NCI-H345 (cell line): ENCODE results near the gene RTKN.
"Not testable (repeated sequence)": the region's sequence is repeated elsewhere in the genome, so short reads cannot be mapped to it uniquely, and the experiment has no call there.

Experiments
- DNase-seq: peaks from one replicate; lab custom pipeline; 2025; lab: John Stamatoyannopoulos, UW

Gene RTKN

DNA sequence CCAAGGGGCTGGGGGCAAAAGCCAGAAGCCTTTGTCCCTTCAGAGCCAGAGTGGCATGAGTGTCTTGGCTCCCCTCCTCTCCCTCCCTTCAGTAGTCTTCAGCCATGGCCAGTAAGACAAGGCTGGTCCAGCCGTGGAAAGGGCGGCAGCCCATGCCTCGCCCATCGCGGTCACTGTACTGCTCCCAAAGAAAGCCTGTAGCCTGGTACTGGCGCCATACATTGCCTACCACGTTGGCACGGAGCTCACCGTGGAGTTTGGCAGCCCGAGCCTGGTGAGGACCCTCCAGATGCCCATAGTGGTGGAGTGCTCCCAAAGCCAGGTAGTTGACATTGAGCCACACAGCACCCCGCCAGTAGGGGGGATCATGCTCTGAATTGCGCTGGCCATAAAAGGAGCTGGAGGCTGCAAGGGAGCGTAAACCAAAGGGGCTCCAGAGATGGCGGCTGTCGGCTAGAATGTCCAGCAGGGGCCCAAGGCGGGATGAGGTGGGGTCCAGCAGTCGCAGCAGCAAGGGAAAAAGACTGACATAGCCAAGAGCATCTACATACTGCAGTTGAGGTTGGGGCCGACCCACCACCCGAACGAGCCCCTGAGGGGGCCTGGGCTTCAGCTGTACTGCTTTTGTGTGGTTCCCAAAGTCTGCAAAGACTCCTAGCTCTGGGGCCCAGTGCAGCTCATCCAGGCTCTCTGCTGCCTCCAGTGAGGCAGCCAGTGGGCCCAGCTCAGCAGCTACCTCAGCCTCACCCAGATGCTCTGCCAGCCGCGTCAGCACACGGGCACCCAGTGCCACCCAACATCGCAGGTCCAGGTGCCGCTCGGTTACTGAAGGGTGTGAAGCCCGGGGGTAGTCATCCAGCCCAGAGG, 19.7 kb upstream of the RTKN start:
- no peak for DNase-seq

DNA sequence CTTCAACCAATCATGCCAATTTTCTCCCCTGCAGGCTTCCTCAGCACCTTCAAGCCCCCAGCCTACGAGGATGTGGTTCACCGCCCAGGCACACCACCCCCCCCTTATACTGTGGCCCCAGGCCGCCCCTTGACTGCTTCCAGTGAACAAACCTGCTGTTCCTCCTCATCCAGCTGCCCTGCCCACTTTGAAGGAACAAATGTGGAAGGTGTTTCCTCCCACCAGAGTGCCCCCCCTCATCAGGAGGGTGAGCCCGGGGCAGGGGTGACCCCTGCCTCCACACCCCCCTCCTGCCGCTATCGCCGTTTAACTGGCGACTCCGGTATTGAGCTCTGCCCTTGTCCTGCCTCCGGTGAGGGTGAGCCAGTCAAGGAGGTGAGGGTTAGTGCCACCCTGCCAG, 18.4 kb upstream of the RTKN start:
- not testable (repeated sequence) for DNase-seq

DNA sequence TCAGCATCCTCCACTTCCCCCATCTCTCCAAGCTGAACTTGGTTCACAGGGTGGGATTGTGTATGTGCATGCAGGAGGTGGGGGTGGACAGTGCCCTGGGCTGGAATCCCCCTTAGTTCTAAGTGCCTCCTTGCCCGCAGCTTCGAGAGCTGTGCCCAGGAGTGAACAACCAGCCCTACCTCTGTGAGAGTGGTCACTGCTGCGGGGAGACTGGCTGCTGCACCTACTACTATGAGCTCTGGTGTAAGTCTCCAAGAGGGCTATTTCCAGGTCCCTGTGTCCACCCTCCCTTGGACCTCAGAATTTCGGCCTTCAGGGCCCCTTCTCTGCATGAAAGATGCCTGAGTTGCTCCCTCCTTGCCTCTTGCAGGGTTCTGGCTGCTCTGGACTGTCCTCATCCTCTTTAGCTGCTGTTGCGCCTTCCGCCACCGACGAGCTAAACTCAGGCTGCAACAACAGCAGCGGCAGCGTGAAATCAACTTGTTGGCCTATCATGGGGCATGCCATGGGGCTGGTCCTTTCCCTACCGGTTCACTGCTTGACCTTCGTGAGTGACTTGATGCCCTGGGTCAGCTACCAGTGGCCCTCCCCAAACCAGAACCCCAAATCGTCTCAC, 17.9 kb upstream of the RTKN start:
- DNase-seq: not testable (repeated sequence)

DNA sequence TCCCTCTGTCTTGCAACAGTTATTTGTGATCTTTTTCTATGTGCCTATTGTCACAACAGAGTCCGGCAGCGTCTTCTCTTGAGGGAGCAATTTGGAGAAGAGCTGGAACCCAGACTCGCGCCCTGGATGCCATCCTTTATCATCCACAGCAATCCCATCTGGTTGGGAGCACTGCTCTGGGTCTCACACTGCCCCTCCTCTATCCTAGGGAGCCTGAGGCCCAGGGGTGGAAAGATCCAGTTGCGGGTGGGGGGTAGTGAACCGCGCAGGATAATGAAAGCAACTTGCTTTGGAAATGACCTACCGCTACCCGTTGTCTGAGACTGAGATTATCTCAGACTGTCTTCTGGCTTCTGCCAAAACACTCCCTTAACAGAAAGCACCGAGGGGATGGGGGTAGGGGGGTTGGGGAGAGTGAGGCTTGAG, 17.2 kb upstream of the RTKN start:
- DNase-seq: no peak

DNA sequence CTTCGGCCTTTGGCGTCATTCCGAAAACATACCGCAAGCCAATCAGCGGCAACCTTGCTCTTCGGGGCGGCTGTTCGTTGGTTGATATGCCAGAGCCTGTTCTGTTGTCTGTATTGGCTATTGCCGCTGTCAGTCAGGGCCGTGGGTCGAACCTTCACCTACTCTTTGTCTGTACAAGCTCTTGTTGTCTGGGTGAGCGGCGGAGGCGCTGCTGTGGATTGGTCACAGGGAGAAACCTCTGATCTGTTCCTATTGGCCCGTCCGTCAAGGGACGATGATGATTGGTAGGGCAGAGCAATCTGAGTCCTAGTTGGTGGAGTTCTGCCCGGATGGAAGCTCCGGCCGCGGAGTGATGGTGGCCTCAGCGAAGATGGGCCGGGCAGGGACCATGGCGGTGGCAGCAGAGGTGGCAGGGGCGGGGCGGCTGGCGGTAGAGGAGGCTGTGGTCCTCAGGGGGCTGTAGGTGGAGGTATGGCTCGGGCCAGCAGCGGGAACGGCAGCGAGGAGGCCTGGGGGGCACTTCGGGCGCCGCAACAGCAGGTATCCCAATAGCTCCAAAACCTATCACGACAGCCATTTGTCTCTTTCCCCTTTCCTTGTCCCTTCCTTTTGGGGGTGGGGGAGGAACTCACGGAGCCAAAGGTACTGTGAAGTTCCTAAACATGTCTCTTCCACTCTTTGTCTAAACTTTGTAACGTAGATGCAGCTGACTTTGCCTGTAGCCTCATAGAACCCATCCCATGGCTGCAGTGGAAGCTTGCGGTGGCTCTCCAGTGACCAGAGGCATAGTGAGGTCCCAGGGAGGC, 16.6 kb upstream of the RTKN start, which contains the start of gene WBP1:
Gene WBP1, plus strand, starts transcription at position 307 of the 806 bp plus-strand sequence. Its CDS starts 165 bp downstream, at position 472.
- peak; percentile 100 for DNase-seq

DNA sequence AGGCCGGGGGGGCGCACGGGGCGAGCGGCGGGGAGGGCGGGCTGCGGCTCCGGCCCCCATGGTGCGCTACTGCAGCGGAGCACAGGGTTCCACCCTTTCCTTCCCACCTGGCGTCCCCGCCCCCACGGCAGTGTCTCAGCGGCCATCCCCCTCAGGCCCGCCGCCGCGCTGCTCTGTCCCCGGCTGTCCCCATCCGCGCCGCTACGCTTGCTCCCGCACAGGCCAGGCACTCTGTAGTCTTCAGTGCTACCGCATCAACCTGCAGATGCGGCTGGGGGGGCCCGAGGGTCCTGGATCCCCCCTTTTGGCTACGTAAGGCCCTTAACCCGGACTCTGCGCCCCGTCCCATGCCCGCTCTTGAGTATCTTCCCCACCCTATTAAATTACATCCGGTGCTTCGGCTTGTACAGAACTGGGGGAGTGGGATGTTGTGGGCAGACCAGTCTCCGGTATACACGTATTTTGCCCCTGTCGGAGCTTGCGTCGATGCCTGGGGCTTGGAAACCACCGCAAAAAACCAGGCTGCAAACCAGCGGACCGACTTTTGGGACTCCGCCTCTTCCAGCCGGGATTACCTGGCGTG, 15.9 kb upstream of the RTKN start:
- peak; percentile 86 for DNase-seq

DNA sequence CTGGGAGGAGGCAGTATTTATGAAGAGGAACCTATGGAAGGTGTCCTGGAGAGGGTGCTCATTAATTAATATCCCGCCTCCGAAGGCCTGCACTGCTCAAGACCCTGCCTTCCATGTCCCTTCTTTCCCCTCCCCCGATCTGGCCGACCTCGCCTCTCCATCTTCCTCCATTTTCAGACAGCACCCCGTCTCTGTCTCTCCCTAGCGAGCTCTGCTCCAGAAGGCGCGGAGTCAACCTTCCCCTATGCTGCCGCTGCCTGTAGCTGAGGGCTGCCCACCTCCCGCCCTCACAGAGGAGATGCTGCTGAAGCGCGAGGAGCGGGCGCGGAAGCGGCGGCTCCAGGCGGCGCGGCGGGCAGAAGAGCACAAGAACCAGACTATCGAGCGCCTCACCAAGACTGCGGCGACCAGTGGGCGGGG, 15.4 kb upstream of the RTKN start:
- DNase-seq: no peak

DNA sequence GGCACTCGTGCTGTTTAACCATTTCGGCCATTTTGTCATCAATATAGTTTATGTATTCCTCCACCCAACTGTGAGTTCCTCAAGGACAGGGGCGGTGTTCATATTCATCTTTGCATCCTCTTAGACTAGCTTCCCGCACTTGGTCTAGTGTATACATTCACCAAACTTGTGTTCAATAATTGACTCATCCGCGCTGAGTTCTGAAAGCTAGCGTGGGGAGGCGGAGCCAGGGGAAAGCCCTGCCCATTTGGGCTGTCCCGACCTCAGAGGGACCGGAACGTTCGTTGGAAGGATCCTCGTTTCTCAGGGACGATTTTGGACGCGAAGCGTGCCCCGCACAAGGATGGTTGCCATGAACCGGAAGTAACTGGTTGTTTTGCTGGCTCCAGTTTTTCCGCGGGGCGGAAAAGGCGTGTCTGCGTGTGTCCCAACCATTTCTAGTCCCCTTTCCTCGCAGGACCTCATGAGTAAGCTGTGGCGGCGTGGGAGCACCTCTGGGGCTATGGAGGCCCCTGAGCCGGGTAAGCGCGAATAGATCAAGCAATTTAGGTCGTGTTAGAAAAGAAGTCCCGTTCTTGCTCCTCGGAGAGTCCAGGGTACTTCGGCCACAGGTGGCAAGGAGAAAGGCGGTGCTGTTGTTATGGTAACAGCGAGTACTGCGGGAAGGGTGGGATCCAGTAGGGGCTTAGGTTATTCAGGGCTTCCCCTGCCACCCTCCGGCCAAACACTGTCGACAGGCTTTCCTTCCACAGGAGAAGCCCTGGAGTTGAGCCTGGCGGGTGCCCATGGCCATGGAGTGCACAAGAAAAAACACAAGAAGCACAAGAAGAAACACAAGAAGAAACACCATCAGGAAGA, 13.1 kb upstream of the RTKN start, which contains the start of gene INO80B:
Gene INO80B, plus strand, starts transcription at position 434 of the 858 bp plus-strand sequence. Its CDS starts 30 bp downstream, at position 464.
- peak; percentile 98 for DNase-seq

DNA sequence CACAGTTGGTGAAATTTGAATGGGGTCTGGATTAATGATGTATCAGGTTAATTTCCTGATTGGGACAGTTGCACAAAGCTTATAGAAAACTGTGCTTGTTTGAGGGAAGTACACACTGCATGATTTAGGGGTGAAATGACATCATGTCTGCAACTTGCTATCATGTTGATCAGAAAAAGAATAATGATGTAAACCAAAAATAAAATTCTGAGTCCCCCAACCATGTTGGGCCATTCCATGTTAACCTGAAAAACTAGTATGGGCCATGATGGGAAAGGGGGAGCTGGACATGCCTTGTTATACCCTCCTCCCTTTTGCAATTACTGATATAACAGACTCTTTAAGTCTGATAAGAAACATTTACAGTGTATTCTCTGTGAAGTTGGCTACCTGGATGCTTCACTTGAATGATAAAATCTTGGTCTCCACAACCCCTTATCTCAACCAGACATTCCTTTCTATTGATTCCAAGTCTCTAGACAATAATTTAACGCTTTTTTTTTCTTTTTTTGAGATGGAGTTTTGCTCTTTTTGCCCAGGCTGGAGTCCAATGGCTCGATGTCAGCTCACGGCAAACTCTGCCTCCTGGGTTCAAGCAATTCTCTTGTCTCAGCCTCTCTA, 8.9 kb upstream of the RTKN start:
- DNase-seq: no peak

DNA sequence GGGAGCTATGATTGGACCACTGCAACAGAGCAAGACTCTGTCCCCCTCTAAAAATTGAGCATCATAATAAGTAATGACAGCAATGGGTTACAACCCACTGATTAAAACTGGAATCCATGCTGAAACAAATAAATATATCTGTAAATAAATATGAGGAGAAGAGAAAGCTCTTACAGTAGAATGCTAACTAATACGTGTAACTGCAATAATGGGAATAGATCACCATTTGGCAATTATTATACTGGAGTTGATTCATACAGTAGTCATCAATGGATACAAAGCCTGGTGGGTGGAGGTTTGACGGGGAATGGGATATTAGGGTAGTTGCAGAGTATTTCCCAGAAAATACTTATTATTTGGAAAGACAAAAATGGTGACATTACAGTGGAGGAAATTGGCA, 7.0 kb upstream of the RTKN start:
- DNase-seq: no peak

DNA sequence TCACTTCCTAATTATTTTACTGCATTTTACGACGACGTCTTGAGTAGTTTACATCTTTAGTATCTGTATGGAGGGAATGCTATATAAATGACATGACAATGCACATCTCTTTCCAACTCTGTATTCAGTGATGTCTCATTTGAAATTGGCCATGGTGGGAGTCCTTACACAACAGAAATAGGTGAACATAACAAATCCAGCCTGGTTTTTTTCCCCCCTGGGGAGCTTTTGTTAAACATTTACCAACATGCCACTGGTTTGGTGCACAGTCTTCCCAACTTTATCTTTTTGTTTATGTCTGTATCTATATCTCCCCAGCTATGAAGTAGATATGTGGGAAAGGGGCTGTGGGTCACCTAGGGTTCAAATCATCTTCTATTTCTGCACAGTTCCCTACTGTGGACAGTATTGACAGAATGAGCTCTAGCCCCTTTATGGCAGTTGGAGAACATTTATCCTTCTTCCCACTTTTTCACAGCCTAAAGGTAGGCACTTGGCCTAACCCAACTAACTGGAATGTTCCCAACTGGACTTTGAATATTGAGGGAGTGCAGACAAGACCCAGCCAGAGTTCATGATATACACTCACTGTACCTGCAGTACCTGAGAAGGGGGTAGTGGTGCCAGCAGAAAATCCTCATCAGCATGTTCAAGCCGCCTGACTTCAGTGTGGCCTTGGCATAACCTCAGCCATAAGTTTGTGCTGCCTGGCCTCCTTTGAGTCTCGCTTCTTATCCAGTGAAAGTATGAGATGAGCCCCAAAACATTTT, 5.7 kb upstream of the RTKN start:
- DNase-seq: no peak

DNA sequence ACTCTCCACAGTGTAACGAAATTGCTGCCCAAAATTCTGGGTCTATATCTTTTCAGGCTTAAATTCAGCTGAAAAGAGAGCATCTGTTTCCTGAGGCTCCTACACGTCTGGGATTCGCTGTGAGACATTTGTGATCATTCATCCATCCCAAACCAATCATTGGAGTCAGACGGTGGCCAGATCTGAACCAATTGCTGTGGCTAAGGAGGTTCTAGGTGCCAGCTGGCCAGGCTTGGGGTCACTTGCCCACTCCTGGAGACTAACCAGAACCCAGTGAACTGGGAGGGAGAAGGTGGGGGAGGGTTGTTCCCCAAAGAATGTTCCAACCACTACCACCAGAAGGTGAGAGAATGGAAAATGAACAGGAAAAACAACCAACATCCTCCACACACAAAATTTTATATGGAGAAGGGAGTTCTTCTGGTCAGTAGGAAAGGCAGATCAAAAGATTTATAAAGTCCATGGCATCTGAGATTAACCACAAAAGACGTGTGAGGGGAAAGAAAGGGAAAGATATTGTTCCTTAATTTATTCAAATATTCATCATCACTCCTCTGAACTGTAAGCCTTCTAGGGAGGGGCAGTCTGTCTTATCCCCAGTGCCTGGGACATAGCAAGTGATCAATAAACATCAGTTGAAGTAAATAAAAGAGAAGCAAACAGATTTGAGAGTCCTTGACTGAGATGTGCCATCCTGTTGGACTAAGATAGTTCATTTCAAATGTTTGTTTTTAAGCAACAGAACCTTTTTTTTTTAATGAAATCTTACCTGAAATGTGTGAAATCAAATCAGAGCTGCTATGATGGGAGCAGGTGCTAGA, 3.0 kb upstream of the RTKN start:
- no peak for DNase-seq

DNA sequence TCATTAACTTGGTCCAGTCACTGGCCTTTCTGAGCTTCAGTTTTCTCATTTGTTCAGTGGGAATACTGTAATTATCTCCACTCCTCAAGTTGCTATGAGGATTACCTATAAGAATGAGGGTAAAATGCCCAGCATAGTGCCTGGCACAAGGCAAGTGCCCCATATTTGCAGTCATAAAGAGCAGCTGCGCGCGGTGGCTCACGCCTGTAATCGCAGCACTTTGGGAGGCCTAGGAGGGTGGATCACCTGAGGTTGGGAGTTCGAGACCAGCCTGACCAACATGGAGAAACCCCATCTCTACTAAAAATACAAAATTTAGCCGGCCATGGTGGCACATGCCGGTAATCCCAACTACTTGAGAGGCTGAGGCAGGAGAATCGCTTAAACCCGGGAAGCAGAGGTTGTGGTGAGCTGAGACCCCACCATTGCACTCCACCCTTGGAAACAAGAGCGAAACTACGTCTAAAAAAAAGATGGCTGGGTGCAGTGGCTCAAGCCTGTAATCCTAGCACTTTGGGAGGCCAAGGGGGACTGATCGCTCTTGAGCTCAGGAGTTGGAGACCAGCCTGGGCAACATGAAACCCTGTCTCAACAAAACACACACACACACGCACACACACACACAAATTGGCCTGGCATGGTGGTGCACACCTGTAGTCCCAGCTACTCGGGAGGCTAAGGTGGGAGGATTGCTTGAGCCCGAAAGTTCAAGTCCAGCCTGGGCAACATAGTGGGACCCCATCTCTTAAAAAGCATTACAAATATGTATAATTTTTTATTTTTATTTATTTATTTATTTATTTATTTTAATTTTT, 953 bp upstream of the RTKN start:
- not testable (repeated sequence) for DNase-seq

DNA sequence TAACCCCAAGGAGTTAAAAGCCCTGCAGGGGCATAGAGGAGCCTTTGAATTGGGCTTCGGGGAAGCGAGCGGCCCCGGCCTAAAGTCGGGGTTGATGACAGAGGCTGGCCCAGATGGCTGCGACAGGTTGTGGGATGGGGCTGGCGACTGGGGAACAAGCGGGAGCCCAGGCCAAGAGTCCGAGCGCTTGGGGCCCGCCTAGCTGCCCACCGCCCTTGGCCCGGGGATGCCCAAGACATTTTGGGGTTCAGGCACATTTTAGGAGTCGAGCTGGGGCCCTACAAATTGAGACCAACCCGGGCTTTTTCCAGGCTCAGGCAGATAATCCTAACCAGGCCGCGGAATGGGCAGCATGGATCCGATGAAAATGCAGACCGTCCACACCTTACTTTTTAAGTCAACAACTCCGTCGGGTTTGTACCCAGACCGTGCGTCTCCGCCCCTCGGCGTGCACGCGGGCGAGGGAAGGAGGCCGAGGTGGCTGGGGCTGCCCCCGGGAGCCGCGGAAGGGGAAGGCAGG, 507 bp downstream of the RTKN start:
- no peak for DNase-seq

DNA sequence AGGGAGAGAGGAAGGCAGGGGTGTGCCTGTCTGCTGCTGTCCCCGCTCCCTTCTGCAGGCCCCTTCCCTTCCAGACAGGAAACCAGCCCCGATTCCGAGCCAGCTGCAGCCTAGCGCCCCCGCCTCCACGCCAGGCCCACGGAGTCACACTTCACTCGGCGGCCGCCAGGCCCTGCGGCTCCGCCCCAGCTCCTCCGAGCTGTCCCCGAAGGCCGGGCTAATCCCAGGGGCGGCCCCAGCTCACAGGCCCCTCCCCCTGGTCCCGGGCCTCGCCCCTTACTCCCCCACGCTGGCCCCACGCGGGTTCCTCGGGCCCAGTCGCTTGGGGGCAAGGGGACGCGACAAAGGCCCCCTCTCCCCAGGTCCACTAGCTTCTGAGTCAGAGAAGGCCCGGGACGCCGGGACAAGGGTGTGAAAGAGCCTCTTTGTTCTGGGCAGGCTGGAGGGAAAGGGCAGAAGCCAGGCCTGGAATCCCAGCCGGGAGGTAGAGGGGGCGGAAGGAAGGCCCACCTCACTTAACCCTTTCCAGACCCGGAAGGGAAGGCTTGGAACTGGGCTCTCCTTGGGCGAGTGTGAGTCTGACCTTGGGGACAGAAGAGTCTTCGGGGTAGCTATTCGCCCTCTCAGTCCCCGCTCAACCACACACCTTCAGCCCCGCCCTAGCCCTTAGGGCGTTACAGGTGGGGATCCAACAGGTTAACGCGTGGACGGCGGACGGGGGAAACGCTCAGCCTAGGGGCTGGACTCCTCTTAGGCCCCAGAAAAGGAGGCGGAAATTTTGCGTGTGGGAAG, 1.2 kb downstream of the RTKN start:
- DNase-seq: no peak

DNA sequence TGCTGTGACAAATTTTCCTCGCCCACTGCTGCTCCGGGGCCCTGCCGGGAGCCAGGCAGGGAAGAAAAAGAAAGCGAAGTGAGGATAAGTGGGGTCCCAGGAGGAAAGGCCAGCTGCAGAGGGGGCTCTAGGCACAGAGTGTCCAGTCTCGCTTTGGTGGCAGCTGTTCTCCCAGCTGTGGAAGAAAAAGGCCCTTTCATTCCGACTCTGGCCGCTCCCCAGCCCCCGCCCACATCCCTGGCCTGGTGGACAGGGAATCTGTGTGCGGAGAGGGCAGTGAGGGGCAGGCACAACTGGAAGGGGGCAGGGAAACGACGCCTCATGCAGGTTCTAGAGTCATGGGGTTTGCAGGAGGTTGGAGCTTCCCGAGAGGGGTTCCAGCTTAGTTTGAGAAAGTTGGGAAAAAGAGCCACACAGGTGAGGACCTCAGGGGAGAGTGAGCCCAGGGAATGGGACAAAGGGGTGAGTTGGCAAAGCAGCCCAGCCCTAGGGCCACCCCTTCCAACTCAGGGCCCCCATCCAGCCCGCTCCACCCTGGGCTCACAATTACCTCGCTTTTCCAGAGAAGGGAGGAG, 1.8 kb downstream of the RTKN start:
- no peak for DNase-seq

DNA sequence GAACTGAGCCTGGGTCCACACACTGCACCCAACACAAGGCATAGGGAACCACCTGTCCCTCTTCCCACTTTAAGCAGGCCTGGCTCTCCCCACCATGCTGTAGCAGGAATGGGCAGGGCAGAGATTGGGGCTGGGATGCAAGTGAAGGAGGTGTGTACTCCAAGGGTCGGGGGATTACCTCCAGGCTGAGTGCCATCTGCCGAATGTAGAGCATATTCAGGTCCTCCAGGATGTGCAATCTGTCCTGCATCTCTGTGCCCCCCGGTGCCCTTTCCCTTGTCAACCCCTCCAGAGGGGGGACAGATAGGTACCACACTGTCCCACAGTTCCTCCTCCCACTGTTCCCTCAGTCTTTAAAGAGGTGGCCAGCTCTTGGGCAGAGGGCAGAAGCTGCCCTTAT, 2.4 kb downstream of the RTKN start:
- DNase-seq: no peak
